MM.1S (cell line): ENCODE data around the gene NR1H3.

ENCODE experiments used
- CTCF ChIP-seq: fragments of 300-600 bp; sonication (generic); IDR thresholded peaks from 2 replicates; pipeline ENCODE4 v1.5.1; 2016; ENCODE audit warnings: antibody characterized with exemption, low read length, mixed read lengths
- EZH2 ChIP-seq: fragments of 300-600 bp; sonication (generic); optimal IDR thresholded peaks from 2 replicates; pipeline ENCODE3; 2017; ENCODE audit warnings: low read depth, mild to moderate bottlenecking, antibody characterized with exemption, low read length, mixed read lengths
- EZH2phosphoT487 ChIP-seq: fragments of 300-600 bp; sonication (generic); IDR thresholded peaks from 2 replicates; pipeline ENCODE4 v1.6.1; 2018; ENCODE audit warnings: antibody characterized with exemption, low read length

GRCh38 chr11:47245611-47246357 is 12.0 kb upstream of the NR1H3 start:
- TF ChIP-seq EZH2 (no peak), CTCF (no peak), EZH2phosphoT487 (no peak)
